Measurements from ENCODE around the gene TMEM222. TPM values are rescaled to one million over a fixed set of nuclear protein-coding genes. Genes with fewer than 3 reads are reported as not detected.

The TMEM222 gene
- polyA plus RNA-seq, 1 donor from 2014 or later: 80.6 TPM

- no peak overlapping the region for H3K9ac ChIP-seq (ENCODE audit: low read length)
- no peaks in the 10 kb centered on the region for H3K9me2 ChIP-seq (ENCODE audit: insufficient read depth, low read length)
- no peaks in the 10 kb centered on the region for H3K9me3 ChIP-seq (ENCODE audit: low read length)
- H3K4me3 ChIP-seq (ENCODE audit: low read length): peak overlapping the region; percentile 63
- H3K27ac ChIP-seq (ENCODE audit: low read length): no peak overlapping the region
- H3K36me3 ChIP-seq (ENCODE audit: insufficient read depth, low read length): no peaks in the 10 kb centered on the region
- no peaks in the 10 kb centered on the region for H4K20me1 ChIP-seq (ENCODE audit: insufficient read depth)
- peaks cover 31% of the 10 kb centered on the region for H3K27me3 ChIP-seq (ENCODE audit: insufficient read depth, low read depth, low read length)
- no peaks in the 10 kb centered on the region for H3K79me2 ChIP-seq (replicated peaks; ENCODE audit: insufficient read depth, low read length)
- H2AFZ ChIP-seq (ENCODE audit: low read depth, low read length): no peak overlapping the region
- no peaks in the 10 kb centered on the region for H3F3A ChIP-seq (ENCODE audit: insufficient read depth, low read length, poor library complexity, severe bottlenecking)
- TF ChIP-seq POLR2AphosphoS5 (IDR thresholded peaks at IDR 0.05) (peak; percentile 11), REST (IDR thresholded peaks at IDR 0.05; ENCODE audit: borderline replicate concordance) (no peak), CTCF (IDR thresholded peaks at IDR 0.05; ENCODE audit: poor library complexity, severe bottlenecking) (no peak), RAD21 (conservative IDR thresholded peaks at IDR 0.05) (no peak), TAF1 (IDR thresholded peaks at IDR 0.05; ENCODE audit: low read depth) (no peak), EP300 (conservative IDR thresholded peaks at IDR 0.05; ENCODE audit: poor library complexity, severe bottlenecking) (no peak), EZH2 (IDR thresholded peaks at IDR 0.05; ENCODE audit: borderline replicate concordance, insufficient read depth, low read length, poor library complexity, severe bottlenecking) (no peak), SMC3 (conservative IDR thresholded peaks at IDR 0.05; ENCODE audit: poor library complexity) (no peak), MXI1 (conservative IDR thresholded peaks at IDR 0.05; ENCODE audit: poor library complexity, severe bottlenecking) (peak; percentile 17)
- no peak overlapping the region for H3K4me2 ChIP-seq (ENCODE audit: low read length)
These were observed 28.1 kb downstream of the TMEM222 start for GRCh38 chr1:27349784-27350662.

- Histone ChIP-seq H3K9me2 (ENCODE audit: insufficient read depth, low read length) (no peaks in the 10 kb centered on the region), H3K36me3 (ENCODE audit: insufficient read depth, low read length) (no peaks in the 10 kb centered on the region), H3K27ac (ENCODE audit: low read length) (no peak overlapping the region), H3K9ac (ENCODE audit: low read length) (no peak overlapping the region), H3F3A (ENCODE audit: insufficient read depth, low read length, poor library complexity, severe bottlenecking) (no peaks in the 10 kb centered on the region), H3K79me2 (replicated peaks; ENCODE audit: insufficient read depth, low read length) (no peaks in the 10 kb centered on the region), H3K9me3 (ENCODE audit: low read length) (no peaks in the 10 kb centered on the region), H3K27me3 (ENCODE audit: insufficient read depth, low read depth, low read length) (peaks cover 31% of the 10 kb centered on the region), H3K4me3 (ENCODE audit: low read length) (no peak overlapping the region), H4K20me1 (ENCODE audit: insufficient read depth) (no peaks in the 10 kb centered on the region), H3K4me2 (ENCODE audit: low read length) (no peak overlapping the region), H2AFZ (ENCODE audit: low read depth, low read length) (no peak overlapping the region)
- TF ChIP-seq SMC3 (conservative IDR thresholded peaks at IDR 0.05; ENCODE audit: poor library complexity): no peak
- TF ChIP-seq MXI1 (conservative IDR thresholded peaks at IDR 0.05; ENCODE audit: poor library complexity, severe bottlenecking): no peak
- no peak for TF ChIP-seq EP300 (conservative IDR thresholded peaks at IDR 0.05; ENCODE audit: poor library complexity, severe bottlenecking)
- no peak for TF ChIP-seq POLR2AphosphoS5 (IDR thresholded peaks at IDR 0.05)
- no peak for TF ChIP-seq TAF1 (IDR thresholded peaks at IDR 0.05; ENCODE audit: low read depth)
- TF ChIP-seq CTCF (IDR thresholded peaks at IDR 0.05; ENCODE audit: poor library complexity, severe bottlenecking): no peak
- no peak for TF ChIP-seq RAD21 (conservative IDR thresholded peaks at IDR 0.05)
- TF ChIP-seq EZH2 (IDR thresholded peaks at IDR 0.05; ENCODE audit: borderline replicate concordance, insufficient read depth, low read length, poor library complexity, severe bottlenecking): no peak
- no peak for TF ChIP-seq REST (IDR thresholded peaks at IDR 0.05; ENCODE audit: borderline replicate concordance)
These were observed 28.9 kb downstream of the TMEM222 start for GRCh38 chr1:27350663-27351540.
